Measurements from ENCODE around the gene CELA2A.

DNA sequence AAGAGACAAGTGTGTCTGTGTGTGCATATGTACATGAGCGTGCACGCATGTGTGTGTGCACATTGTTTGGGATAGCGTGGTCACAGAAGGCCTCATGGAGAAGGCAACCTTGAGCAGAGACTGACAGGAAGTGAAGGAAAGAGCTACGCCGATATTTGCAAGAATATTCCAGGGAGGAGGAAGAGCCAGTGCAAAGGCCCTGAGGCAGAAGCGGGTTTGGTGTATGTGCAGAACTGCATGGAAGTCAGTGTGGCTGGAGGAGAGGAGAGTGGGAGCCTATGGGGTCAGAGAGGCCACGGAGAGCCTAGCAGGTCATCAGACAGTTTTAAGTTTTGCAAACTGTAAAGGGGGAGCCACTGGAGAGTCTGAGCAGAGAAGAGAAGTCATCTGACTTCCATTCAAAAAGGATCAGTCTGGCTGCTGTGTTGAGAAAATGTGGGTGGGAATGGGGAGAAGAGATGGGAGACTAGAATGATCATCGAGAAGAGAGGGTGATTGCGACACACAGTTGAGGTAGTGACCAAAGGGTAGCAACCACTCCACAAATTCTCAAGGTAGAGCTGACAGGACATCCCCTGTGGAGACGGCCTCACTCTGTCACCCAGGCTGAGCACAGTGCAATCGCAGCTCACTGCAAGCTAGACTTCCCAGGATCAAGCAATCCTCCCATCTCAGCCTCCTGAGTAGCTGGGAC is 23.3 kb downstream of the CELA2A start:
- TF ChIP-seq CTCF (conservative IDR thresholded peaks at IDR 0.05 in 1 of 2, IDR thresholded peaks at IDR 0.05 in 1 of 2; ENCODE audit: low read depth in 1 of 2, low read length in 2 of 2) = no peak
- no peak for TF ChIP-seq EZH2 (IDR thresholded peaks at IDR 0.05; ENCODE audit: low read length, missing control alignments)
